Liver (tissue), 9 donors: Measurements from ENCODE around the gene SPATA13. TPM values are rescaled to one million over a fixed set of nuclear protein-coding genes. Genes with fewer than 3 reads are reported as not detected.

Experiments used
- DNase-seq: peaks from one replicate; pipeline ENCODE4 v3.0.0-alpha.2; 2017; ENCODE audit warnings: low spot score
- H3K27ac ChIP-seq, 2 donors: one replicate each; pipeline ENCODE4 v1.7.0; 2013; ENCODE audit warnings: inconsistent platforms in 2 of 2, low read length in 2 of 2, control low read depth in 1 of 2, low read depth in 1 of 2, mild to moderate bottlenecking in 1 of 2
- H3K27me3 ChIP-seq, 4 donors: one replicate each; pipeline versions ENCODE4 v1.6.1 to v1.7.0; 2013; ENCODE audit warnings: low read length in 3 of 4, inconsistent platforms in 1 of 4, mild to moderate bottlenecking in 1 of 4, moderate library complexity in 1 of 4; ENCODE audit not compliant: control insufficient read depth in 4 of 4, insufficient read depth in 4 of 4
- H3K36me3 ChIP-seq, 4 donors: one replicate each; pipeline versions ENCODE4 v1.6.1 to v1.7.0; 2013; ENCODE audit warnings: low read length in 3 of 4, mild to moderate bottlenecking in 3 of 4, low read depth in 1 of 4, moderate library complexity in 1 of 4; ENCODE audit not compliant: control insufficient read depth in 4 of 4, insufficient read depth in 3 of 4
- H3K4me1 ChIP-seq, 4 donors: one replicate each; pipeline versions ENCODE4 v1.6.1 to v1.7.0; 2013; ENCODE audit warnings: low read length in 3 of 4, mild to moderate bottlenecking in 3 of 4, moderate library complexity in 1 of 4; ENCODE audit not compliant: control insufficient read depth in 4 of 4, insufficient read depth in 4 of 4
- H3K4me3 ChIP-seq, 3 donors: one replicate each; pipeline versions ENCODE4 v1.6.1 to v1.7.0; 2013; ENCODE audit warnings: low read length in 3 of 3, control low read depth in 1 of 3, low read depth in 1 of 3, mild to moderate bottlenecking in 1 of 3
- H3K9ac ChIP-seq, 2 donors: one replicate each; pipeline ENCODE4 v1.7.0; 2013; ENCODE audit warnings: low read length in 2 of 2, mild to moderate bottlenecking in 2 of 2, moderate library complexity in 2 of 2, control low read depth in 1 of 2, low read depth in 1 of 2
- H3K9me3 ChIP-seq, 4 donors: one replicate each; pipeline versions ENCODE4 v1.6.1 to v1.7.0; 2013; ENCODE audit warnings: low read length in 3 of 4; ENCODE audit not compliant: control insufficient read depth in 4 of 4
- FOXA1 ChIP-seq: IDR thresholded peaks from 2 replicates; pipeline ENCODE4 v1.6.1; 2016; ENCODE audit warnings: antibody characterized with exemption
- FOXA2 ChIP-seq: IDR thresholded peaks from 2 replicates; pipeline ENCODE4 v1.6.1; 2016; ENCODE audit warnings: antibody characterized with exemption
- GABPA ChIP-seq, 2 donors: IDR thresholded peaks in 1 of 2; conservative IDR thresholded peaks in 1 of 2; 2 replicates each; pipeline ENCODE4 v1.6.1; 2016; ENCODE audit warnings: antibody characterized with exemption in 2 of 2, mild to moderate bottlenecking in 1 of 2, moderate library complexity in 1 of 2
- HNF4A ChIP-seq, 2 donors: conservative IDR thresholded peaks; 2 replicates each; pipeline ENCODE4 v1.6.1; 2016; ENCODE audit warnings: antibody characterized with exemption in 2 of 2, mild to moderate bottlenecking in 2 of 2
- JUND ChIP-seq, 2 donors: IDR thresholded peaks; 2 replicates each; pipeline ENCODE4 v1.6.1; 2016; ENCODE audit warnings: antibody characterized with exemption in 2 of 2
- RXRA ChIP-seq, 2 donors: IDR thresholded peaks; 2 replicates each; pipeline ENCODE4 v1.6.1; 2017 to 2018; ENCODE audit warnings: antibody characterized with exemption in 2 of 2, mild to moderate bottlenecking in 1 of 2
- SP1 ChIP-seq: IDR thresholded peaks from 2 replicates; pipeline ENCODE4 v1.6.1; 2018; ENCODE audit warnings: antibody characterized with exemption, mild to moderate bottlenecking
- TAF1 ChIP-seq: conservative IDR thresholded peaks from 2 replicates; pipeline ENCODE4 v1.6.1; 2016; ENCODE audit warnings: antibody characterized with exemption, mild to moderate bottlenecking
- YY1 ChIP-seq: IDR thresholded peaks from 2 replicates; pipeline ENCODE4 v1.6.1; 2016; ENCODE audit warnings: antibody characterized with exemption, mild to moderate bottlenecking
- WGBS: extraction: QIAGEN DNeasy Blood & Tissue Kit; methylation state at CpG from one replicate; pipeline ENCODE4 v1.1.7; 2013; 5-methylcytosine and 5-hydroxymethylcytosine counted together
- polyA plus RNA-seq, 2 donors: library from polyadenylated mRNA; stranded (reverse) in 1 of 2; unstranded in 1 of 2; fragments of 200-250 nt in 1 of 2; fragments of >200 nt in 1 of 2; fragmentation: Nextera tagmentation in 1 of 2; extraction: Ambion mirVana in 1 of 2; gene quantifications; one replicate each; pipeline versions ENCODE4 v1.2.1 to v1.2.3, GENCODE V29; 2013 to 2015
- total RNA-seq, 2 donors: library from RNA; depleted of rRNA; stranded (reverse); fragments of >200 nt; gene quantifications; one replicate each; pipeline ENCODE4 v1.2.3, GENCODE V29; 2014
- TF ChIP-seq, protein P1 (sequence below): IDR thresholded peaks from 2 replicates; pipeline ENCODE4 v1.6.1; 2016; ENCODE audit warnings: antibody characterized with exemption
- TF ChIP-seq, protein P2 (sequence below): fragments of 150-350 bp; IDR thresholded peaks from 2 replicates; pipeline ENCODE4 v1.5.1; 2017; ENCODE audit warnings: improper control_type of control experiment, low read depth, low read length; ENCODE audit not compliant: missing input control
- TF ChIP-seq, protein P3 (sequence below): IDR thresholded peaks from 2 replicates; pipeline ENCODE4 v1.6.1; 2016; ENCODE audit warnings: antibody characterized with exemption
- TF ChIP-seq, protein P4 (sequence below): IDR thresholded peaks from 2 replicates; pipeline ENCODE4 v1.6.1; 2016; ENCODE audit warnings: antibody characterized with exemption, mild to moderate bottlenecking
- donor health status: healthy.
- donor health status: healthy.
- donor health status: healthy.
- donor health status: healthy.
- donor health status: healthy.

The SPATA13 gene
- total and polyA plus RNA-seq, 4 donors, result 10.0 to 57.6 (median 20.4) TPM

DNA sequence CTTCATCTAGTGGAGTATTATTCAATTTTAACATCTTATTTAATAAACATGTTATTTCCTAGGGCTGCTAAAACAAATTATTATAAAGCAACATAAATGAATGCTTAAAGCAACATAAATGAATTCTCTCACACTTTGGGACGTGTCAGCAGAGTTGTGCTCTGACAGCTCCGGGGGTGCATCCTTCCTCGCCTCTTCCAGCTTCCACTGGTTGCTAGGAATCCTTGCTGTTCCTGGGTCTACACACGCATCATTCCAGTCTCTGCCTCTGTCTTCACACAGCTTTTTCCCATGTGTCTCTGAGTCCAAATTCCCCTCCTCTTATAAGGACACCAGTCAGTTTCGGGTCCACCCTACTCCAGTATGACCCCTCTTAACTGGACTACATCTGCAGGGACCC is 21.6 kb upstream of the SPATA13 start:
- Histone ChIP-seq H3K9ac (no peak overlapping the region), H3K9me3 (no peaks in the 10 kb centered on the region), H3K4me1 (no peaks in the 10 kb centered on the region), H3K36me3 (no peaks in the 10 kb centered on the region), H3K27me3 (no peaks in the 10 kb centered on the region), H3K4me3 (no peak overlapping the region), H3K27ac (no peak overlapping the region)
- DNase-seq, result no peak
- no peak for TF ChIP-seq FOXA2
- WGBS, result 91% methylated on average over 5 of the region's 5 CpGs

DNA sequence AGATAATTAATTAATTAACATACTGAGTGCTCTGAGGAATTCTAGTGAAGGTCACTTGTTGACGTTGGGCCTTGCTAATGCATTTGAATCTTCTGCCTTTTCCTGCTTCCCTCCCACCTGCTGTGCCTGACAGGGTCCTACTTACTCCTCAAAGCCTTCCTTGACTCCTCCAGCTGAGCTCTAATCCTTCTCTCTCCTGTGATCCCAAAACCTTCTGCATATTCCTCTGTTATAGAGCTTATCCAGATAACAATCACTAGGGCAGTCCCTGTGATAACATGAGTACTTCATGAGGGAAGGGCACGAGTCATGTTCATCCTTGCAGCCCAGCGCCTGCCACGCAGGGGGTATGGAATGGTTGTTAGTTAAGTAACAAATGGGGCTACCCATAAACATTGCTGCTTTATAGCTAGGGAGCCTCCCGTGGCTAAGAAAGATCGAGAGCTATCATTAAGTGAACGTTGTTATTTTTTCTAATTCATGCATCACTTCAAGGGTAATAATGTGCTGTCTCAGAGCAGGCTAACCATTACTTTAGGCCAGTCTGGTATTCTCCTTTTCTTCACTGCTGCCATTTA is 19.1 kb upstream of the SPATA13 start:
- 93% methylated on average over 7 of the region's 7 CpGs for WGBS
- no peak overlapping the region for H3K4me3 ChIP-seq
- no peak overlapping the region for H3K27ac ChIP-seq
- H3K27me3 ChIP-seq, result no peaks in the 10 kb centered on the region
- H3K4me1 ChIP-seq, result no peaks in the 10 kb centered on the region
- TF ChIP-seq, protein P1, sequence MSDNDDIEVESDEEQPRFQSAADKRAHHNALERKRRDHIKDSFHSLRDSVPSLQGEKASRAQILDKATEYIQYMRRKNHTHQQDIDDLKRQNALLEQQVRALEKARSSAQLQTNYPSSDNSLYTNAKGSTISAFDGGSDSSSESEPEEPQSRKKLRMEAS, result no peak
- no peak for TF ChIP-seq RXRA (IDR thresholded peaks at IDR 0.05)
- TF ChIP-seq, protein P2, sequence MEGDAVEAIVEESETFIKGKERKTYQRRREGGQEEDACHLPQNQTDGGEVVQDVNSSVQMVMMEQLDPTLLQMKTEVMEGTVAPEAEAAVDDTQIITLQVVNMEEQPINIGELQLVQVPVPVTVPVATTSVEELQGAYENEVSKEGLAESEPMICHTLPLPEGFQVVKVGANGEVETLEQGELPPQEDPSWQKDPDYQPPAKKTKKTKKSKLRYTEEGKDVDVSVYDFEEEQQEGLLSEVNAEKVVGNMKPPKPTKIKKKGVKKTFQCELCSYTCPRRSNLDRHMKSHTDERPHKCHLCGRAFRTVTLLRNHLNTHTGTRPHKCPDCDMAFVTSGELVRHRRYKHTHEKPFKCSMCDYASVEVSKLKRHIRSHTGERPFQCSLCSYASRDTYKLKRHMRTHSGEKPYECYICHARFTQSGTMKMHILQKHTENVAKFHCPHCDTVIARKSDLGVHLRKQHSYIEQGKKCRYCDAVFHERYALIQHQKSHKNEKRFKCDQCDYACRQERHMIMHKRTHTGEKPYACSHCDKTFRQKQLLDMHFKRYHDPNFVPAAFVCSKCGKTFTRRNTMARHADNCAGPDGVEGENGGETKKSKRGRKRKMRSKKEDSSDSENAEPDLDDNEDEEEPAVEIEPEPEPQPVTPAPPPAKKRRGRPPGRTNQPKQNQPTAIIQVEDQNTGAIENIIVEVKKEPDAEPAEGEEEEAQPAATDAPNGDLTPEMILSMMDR, result no peak
- no peak for TF ChIP-seq GABPA (IDR thresholded peaks at IDR 0.05 in 1 of 2, conservative IDR thresholded peaks at IDR 0.05 in 1 of 2)
- no peak for TF ChIP-seq FOXA1
- no peak for TF ChIP-seq SP1
- no peak for TF ChIP-seq HNF4A (conservative IDR thresholded peaks at IDR 0.05)
- TF ChIP-seq, protein P3, sequence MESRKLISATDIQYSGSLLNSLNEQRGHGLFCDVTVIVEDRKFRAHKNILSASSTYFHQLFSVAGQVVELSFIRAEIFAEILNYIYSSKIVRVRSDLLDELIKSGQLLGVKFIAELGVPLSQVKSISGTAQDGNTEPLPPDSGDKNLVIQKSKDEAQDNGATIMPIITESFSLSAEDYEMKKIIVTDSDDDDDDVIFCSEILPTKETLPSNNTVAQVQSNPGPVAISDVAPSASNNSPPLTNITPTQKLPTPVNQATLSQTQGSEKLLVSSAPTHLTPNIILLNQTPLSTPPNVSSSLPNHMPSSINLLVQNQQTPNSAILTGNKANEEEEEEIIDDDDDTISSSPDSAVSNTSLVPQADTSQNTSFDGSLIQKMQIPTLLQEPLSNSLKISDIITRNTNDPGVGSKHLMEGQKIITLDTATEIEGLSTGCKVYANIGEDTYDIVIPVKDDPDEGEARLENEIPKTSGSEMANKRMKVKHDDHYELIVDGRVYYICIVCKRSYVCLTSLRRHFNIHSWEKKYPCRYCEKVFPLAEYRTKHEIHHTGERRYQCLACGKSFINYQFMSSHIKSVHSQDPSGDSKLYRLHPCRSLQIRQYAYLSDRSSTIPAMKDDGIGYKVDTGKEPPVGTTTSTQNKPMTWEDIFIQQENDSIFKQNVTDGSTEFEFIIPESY, result no peak
- no peak for TF ChIP-seq FOXA2
- no peak for TF ChIP-seq YY1
- no peak overlapping the region for H3K9ac ChIP-seq
- no peak for DNase-seq
- no peaks in the 10 kb centered on the region for H3K9me3 ChIP-seq
- H3K36me3 ChIP-seq, result no peaks in the 10 kb centered on the region

DNA sequence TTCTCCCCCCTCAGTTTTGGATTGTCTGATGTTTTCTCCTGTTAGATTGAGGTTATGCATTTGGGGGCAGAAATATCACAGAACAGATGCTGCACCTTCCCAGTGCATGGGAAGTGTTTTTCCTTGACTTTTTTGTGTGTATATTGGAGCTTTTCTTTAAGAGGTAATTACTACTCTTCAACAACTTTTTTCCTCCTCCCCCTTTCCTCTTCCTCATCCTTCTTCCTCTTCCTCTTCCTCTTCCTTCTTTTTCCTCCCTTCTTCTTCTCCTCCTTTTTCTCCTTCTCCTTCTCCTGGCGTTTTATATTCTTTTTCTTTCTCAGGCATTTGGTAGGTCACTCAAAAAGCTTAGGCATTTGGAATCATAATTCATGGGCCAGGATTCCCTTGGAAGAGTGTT is 18.1 kb upstream of the SPATA13 start:
- DNase-seq, result no peak
- H3K9ac ChIP-seq, result no peak overlapping the region
- no peak overlapping the region for H3K27ac ChIP-seq
- 89% methylated on average over 1 of the region's 1 CpG for WGBS
- TF ChIP-seq SP1, result no peak
- no peak for TF ChIP-seq TAF1
- no peak for TF ChIP-seq YY1
- TF ChIP-seq, protein P3, result no peak
- TF ChIP-seq, protein P4, sequence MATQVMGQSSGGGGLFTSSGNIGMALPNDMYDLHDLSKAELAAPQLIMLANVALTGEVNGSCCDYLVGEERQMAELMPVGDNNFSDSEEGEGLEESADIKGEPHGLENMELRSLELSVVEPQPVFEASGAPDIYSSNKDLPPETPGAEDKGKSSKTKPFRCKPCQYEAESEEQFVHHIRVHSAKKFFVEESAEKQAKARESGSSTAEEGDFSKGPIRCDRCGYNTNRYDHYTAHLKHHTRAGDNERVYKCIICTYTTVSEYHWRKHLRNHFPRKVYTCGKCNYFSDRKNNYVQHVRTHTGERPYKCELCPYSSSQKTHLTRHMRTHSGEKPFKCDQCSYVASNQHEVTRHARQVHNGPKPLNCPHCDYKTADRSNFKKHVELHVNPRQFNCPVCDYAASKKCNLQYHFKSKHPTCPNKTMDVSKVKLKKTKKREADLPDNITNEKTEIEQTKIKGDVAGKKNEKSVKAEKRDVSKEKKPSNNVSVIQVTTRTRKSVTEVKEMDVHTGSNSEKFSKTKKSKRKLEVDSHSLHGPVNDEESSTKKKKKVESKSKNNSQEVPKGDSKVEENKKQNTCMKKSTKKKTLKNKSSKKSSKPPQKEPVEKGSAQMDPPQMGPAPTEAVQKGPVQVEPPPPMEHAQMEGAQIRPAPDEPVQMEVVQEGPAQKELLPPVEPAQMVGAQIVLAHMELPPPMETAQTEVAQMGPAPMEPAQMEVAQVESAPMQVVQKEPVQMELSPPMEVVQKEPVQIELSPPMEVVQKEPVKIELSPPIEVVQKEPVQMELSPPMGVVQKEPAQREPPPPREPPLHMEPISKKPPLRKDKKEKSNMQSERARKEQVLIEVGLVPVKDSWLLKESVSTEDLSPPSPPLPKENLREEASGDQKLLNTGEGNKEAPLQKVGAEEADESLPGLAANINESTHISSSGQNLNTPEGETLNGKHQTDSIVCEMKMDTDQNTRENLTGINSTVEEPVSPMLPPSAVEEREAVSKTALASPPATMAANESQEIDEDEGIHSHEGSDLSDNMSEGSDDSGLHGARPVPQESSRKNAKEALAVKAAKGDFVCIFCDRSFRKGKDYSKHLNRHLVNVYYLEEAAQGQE, result no peak
- TF ChIP-seq, protein P1, result no peak
- TF ChIP-seq GABPA (IDR thresholded peaks at IDR 0.05 in 1 of 2, conservative IDR thresholded peaks at IDR 0.05 in 1 of 2), result no peak
- TF ChIP-seq JUND (IDR thresholded peaks at IDR 0.05), result no peak
- H3K4me1 ChIP-seq, result peaks cover 0 to 3% (median 0%) of the 10 kb centered on the region in 4 donors
- no peaks in the 10 kb centered on the region for H3K9me3 ChIP-seq
- no peak overlapping the region for H3K4me3 ChIP-seq
- H3K27me3 ChIP-seq, result no peaks in the 10 kb centered on the region
- no peaks in the 10 kb centered on the region for H3K36me3 ChIP-seq
